ENCODE data around the gene CKMT2.

- TF ChIP-seq CTCF (conservative IDR thresholded peaks at IDR 0.05 in 1 of 2, IDR thresholded peaks at IDR 0.05 in 1 of 2; ENCODE audit: low read depth in 1 of 2, low read length in 2 of 2) (no peak), EZH2 (IDR thresholded peaks at IDR 0.05; ENCODE audit: low read length, missing control alignments) (no peak)
Measured at GRCh38 chr5:81265101-81265500, 32.0 kb downstream of the CKMT2 start.

Measured in fibroblast of lung (primary cell).